ELF-1 (cell line): ENCODE measurements around the gene GJC3.
"Not testable (repeated sequence)": the region's sequence is repeated elsewhere in the genome, so short reads cannot be mapped to it uniquely, and the experiment has no call there.

ENCODE experiments used
- DNase-seq: peaks from one replicate; pipeline ENCODE4 v3.0.0-alpha.2; 2016; ENCODE audit warnings: low read depth, low spot score

The GJC3 gene

DNA sequence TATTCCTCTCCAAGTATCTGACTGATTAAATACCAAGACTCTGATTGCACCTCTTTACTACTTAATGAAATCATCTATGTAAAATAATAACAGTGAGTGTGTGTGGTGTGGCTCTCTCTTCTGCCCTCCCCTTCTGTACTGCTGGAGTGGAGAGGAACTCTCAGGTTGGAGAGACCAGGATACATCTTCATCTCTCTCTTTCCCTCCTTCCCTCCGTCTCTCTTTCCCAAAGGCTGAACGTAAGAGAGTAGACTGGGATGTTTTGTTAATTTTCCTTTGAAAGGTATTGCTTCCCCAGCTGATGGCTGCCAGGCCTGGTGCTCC is 272 bp upstream of the GJC3 start:
- no peak for DNase-seq

DNA sequence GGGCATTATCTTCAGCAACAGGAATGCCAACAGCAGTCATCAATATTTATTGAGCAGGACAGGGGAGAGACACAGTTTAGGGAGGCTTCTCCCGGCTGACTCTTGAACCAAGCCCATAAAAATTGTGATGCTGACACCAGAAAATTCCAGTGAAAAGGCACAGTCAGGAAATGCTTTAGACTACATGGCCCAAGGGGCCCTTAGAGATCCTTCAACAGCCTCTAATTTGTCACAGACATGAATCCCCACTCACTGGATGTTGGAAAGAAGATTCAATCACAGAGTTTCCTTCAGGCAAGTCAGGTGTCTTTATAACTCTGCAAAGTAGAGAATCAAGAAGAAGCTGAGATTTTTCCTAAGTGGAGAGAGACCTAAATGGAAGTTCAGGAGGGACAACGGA is 1.2 kb downstream of the GJC3 start:
- no peak for DNase-seq

- no peak for DNase-seq
Measured at GRCh38 chr7:99927536-99927935, 1.9 kb downstream of the GJC3 start.

DNA sequence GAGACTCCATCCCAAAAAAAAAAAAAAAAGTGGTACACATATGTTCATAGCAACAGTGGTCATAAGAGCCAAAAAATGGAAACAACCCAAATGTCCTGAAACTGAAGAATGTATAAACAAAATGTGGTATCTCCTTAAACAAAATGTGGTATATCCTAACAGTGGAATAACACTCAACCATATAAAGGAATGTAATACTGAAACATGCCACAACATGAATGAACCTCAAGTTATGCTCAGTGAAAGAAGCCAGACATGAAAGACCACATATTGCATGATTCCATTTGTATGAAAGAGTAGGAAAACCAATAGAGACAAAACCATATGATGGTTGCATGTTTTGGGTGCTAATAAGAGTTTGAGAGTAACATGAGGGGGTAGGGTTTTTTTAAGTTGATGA is 3.1 kb downstream of the GJC3 start:
- no peak for DNase-seq

DNA sequence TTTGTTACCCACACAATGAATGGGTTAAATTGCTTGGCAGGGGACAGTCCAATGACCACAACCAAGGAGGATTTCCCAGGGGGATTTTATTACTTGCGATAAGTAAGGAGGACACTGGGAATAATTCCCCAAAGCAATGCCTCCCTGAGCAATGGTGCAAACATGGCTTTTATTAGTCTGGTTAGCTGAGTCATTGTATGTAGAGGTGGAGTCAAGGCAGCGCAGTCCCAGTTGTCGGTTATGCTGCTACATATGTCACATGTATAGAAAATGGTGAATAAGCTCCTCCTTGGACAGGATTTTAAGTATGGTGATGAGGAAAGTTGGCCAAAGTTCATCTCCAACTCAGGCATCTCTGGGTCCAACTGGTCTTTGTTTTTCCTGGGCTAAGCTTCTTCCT is 6.2 kb downstream of the GJC3 start:
- DNase-seq: no peak

- no peak for DNase-seq
Measured at GRCh38 chr7:99920149-99920548, 9.3 kb downstream of the GJC3 start.

DNA sequence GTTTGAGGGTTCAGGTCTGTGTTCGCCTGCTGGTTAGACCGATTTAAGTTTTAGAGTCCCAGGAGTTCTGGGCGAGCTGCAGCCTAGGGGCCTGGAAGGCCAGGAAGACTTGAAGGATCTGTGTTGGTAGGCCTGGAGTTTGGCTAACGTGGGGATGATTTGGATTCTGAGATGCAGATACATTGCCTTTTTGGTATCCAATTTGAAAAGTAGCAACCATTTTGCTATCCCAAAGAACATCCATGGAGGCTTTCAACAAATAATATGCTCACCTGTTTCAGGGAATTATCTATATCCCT is 9.7 kb downstream of the GJC3 start:
- DNase-seq: no peak

GRCh38 chr7:99918959-99919813 is 10.2 kb downstream of the GJC3 start, which contains the start of gene TRIM4:
Gene TRIM4 (minus strand): TSS chr7:99919530. CDS start chr7:99919401, 129 bp downstream.
- DNase-seq: peak; percentile 76

DNA sequence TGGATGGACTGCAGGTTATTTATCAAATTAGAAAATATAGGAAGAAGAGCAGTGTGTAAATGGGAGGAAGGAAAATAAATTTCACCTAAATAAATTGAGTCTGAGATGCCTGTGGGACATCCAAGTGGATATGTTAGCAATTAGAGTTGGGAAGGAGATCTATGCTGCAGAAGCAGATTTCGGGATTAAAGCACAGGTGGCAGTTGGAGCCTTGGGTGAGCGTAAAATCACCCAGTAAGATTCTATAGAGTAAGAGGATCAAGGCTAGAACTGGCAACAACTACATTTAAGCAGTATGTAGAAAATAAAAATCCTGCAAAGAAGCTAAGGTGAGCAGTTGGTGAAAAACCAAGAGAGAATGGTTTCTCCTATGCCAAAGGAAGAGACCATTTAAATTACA is 18.4 kb downstream of the GJC3 start:
- DNase-seq: no peak

DNA sequence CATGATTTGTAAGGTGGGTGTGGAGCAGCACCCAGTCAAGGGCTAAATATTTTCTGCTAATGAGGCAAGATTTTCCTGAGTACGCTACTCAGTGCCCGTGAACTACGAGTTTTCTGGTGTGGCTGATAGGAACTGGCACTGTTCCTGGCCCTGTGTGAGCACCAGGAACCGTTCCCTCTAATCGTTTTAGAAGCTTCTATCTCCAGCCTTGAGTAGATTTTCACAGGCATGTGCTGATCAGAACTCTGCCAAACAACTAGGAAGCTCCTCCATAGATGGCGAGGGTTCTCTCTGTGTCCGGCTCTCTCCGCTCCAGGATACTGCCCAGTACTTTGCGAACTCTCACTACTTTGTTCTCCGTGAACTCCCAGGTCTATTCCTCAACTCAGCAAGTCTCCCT is 27.8 kb downstream of the GJC3 start:
- no peak for DNase-seq

GRCh38 chr7:99899830-99900519 is 29.4 kb downstream of the GJC3 start:
- no peak for DNase-seq

- peak; percentile 45 for DNase-seq
Measured at GRCh38 chr7:99898836-99899235, 30.6 kb downstream of the GJC3 start.

DNA sequence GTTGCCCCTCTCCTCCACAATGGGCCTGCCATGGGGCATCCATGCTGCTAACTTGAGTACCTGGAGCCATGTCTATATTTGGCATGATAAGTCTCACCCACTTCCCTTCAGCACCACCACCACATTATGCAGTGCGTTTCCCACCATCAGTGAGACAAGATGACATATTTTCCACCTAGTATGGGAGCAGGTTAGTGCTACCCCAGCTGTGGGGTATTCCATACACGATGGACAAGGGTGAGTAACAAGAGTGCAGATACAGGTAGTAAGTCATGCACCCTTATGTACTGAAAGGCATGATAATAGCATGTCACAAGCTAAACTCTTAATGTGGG is 31.4 kb downstream of the GJC3 start:
- DNase-seq: no peak

GRCh38 chr7:99897322-99898022 is 31.9 kb downstream of the GJC3 start:
- DNase-seq: no peak

DNA sequence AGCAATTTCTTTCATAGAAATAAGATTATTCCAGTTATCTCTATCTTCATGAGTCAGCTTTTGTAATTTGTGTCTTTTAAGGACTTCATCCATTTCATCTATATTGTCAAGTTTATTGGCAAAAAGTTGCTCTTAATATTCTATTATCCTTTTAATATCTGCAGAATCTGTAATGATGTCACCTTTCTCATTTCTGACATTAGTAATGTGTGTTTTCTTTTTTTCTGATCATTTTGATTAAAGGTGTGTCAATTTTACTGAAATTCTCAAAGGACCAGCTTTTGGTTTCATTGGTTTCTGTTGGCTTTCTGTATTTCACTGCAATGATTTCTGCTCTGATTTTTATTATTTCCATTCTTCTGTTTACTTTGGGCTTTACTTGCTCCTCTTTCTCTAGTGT is 34.7 kb downstream of the GJC3 start:
- DNase-seq: no peak

DNA sequence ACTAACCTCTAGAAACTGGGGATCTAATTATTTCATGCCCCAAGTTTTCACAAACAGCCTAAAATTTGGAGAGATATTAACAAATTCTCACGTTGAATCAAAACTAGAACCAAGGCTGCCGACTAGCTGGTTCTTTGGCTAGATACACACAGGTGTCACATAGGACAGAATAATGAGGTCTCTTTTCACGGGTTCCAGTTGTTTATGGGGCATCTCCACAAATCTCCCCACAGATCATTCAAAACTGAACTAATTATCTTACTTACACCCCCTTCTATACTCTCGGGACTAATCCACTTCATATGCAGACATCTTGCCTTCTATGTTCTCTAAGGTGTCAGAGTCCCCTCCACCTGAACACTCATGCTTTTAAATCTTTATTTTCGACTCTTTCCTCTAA is 36.1 kb downstream of the GJC3 start:
- no peak for DNase-seq

GRCh38 chr7:99890348-99890747 is 39.1 kb downstream of the GJC3 start:
- DNase-seq: not testable (repeated sequence)

DNA sequence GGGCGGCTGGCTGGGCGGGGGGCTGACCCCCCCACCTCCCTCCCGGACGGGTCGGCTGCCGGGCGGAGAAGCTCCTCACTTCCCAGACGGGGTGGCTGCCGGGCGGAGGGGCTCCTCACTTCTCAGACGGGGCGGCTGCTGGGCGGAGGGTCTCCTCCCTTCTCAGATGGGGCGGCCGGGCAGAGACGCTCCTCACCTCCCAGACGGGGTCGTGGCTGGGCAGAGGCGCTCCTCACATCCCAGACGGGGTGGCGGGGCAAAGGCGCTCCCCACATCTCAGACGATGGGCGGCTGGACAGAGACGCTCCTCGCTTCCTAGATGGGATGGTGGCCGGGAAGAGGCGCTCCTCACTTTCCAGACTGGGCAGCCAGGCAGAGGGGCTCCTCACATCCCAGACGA is 41.1 kb downstream of the GJC3 start:
- not testable (repeated sequence) for DNase-seq

- no peak for DNase-seq
Measured at GRCh38 chr7:99881370-99881769, 48.0 kb downstream of the GJC3 start.

DNA sequence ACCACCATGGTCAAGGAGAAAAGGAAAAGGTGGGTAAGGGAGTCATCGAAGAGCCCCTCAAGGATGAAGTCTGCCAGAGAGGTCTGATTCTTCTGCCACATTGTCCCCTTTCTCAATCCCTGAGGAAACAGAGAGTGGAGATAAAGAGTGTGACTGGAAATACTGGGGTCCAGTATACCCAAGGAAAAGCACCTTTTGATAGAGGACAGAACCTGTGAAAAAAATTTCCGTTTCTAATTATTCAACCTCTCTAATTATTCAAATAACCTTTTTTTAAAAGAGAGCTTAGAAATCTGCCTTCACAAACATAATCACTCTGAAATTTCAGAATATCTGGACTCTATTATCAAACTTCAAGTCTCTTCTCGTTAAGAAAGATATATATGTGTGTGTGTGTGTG is 52.5 kb downstream of the GJC3 start, which contains the start of gene OR2AE1:
Gene OR2AE1, minus strand, starts transcription at position 101 of the 400 bp plus-strand sequence. Its CDS starts 0 bp downstream, at position 101.
- DNase-seq: no peak

DNA sequence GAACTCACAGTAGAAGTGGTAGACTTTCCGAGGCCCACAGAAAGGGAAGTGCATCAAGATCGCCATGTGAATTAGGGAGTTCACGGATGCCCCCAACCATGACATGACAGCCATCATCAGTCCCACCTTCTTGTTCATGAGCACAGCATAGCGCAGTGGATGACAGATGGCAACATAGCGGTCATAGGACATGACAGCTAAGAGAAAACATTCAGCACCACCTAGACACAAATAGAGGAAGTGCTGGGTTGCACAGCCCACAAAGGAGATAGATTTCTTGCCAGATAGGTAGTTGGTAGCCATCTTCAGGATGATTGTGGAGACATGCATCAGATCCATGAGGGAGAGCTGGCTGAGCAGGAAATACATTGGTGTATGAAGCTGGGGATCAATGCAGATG is 52.9 kb downstream of the GJC3 start:
- no peak for DNase-seq
